Caco-2 (cell line): ENCODE measurements around the gene NENF. TPM values are rescaled to one million over a fixed set of nuclear protein-coding genes. Genes with fewer than 3 reads are reported as not detected.
A peak's percentile ranks its signal among the peaks of the same experiment; 100 is the strongest.

ENCODE experiments used
- BruUV-seq: library from RNA; stranded (reverse); fragments of 400-500 nt; replicated peaks from 2 replicates; lab custom pipeline; 2021; lab: Mats Ljungman, UMichigan
- CTCF ChIA-PET: fragments of 300-600 bp; sonication (Branson Sonifier 250); formaldehyde crosslinking; loops from one replicate; lab custom pipeline; 2022; ENCODE audit warnings: antibody characterized with exemption; lab: Charles Lee
- POLR2A ChIA-PET: fragments of 300-600 bp; sonication (Branson Sonifier 250); formaldehyde crosslinking; loops from one replicate; lab custom pipeline; 2022; ENCODE audit warnings: antibody characterized with exemption; lab: Charles Lee
- DNase-seq, 2 experiments: peaks; one replicate each; pipeline versions ENCODE4 v3.0.0 to v3.0.0-alpha.2; 2020 to 2022
- H3K27me3 ChIP-seq: replicated peaks from 2 replicates; pipeline ENCODE4 v1.6.0; 2011; ENCODE audit warnings: low read length; ENCODE audit not compliant: control insufficient read depth, insufficient read depth
- H3K36me3 ChIP-seq: 2 replicates; pipeline ENCODE4 v1.5.1; 2011; ENCODE audit warnings: low read length; ENCODE audit not compliant: control insufficient read depth, insufficient read depth
- H3K4me1 ChIP-seq: fragments of 250-450 bp; sonication (Bioruptor Pico); 2 replicates; pipeline ENCODE4 v1.5.1; 2020; ENCODE audit warnings: mild to moderate bottlenecking
- H3K4me3 ChIP-seq: 2 replicates; pipeline ENCODE4 v1.5.1; 2011; ENCODE audit warnings: low read depth, mild to moderate bottlenecking, control low read depth, low read length
- H3K9me3 ChIP-seq: fragments of 250-450 bp; sonication (Bioruptor Pico); 2 replicates; pipeline ENCODE4 v1.5.1; 2020; ENCODE audit warnings: mild to moderate bottlenecking, moderate library complexity
- H3K27ac Mint-ChIP-seq: one replicate; pipeline ENCODE4 v1.8.0; 2022; ENCODE audit warnings: mixed read lengths; ENCODE audit not compliant: unreplicated experiment
- H3K27me3 Mint-ChIP-seq: one replicate; pipeline ENCODE4 v1.8.0; 2022; ENCODE audit warnings: mixed read lengths; ENCODE audit not compliant: insufficient read depth, unreplicated experiment
- H3K36me3 Mint-ChIP-seq: one replicate; pipeline ENCODE4 v1.8.0; 2022; ENCODE audit warnings: mild to moderate bottlenecking, mixed read lengths; ENCODE audit not compliant: insufficient read depth, unreplicated experiment
- H3K4me1 Mint-ChIP-seq: one replicate; pipeline ENCODE4 v1.8.0; 2022; ENCODE audit warnings: low read depth, mixed read lengths; ENCODE audit not compliant: unreplicated experiment
- H3K4me3 Mint-ChIP-seq: one replicate; pipeline ENCODE4 v1.8.0; 2022; ENCODE audit warnings: mild to moderate bottlenecking, moderate library complexity, mixed read lengths; ENCODE audit not compliant: unreplicated experiment
- H3K9me3 Mint-ChIP-seq: one replicate; pipeline ENCODE4 v1.8.0; 2022; ENCODE audit warnings: mixed read lengths; ENCODE audit not compliant: unreplicated experiment
- intact Hi-C: fragments of 100-400 bp; cut with micrococcal nuclease; formaldehyde crosslinking; loops from one replicate; pipeline ENCODE4 v1.10.0; 2022; ENCODE audit not compliant: unreplicated experiment
- total RNA-seq: library from RNA; stranded (reverse); gene quantifications from 2 replicates; pipeline ENCODE4 v1.2.3, GENCODE V29; 2022
- TF ChIP-seq, protein P1 (sequence below), 2 experiments: fragments of 200-600 bp in 1 of 2; IDR thresholded peaks; 1 replicate in 1 of 2; 2 replicates in 1 of 2; pipeline versions ENCODE4 v1.5.1 to v1.8.0; 2011 to 2022; ENCODE audit warnings: antibody characterized with exemption in 1 of 2, control low read depth in 1 of 2, inconsistent platforms in 1 of 2, low read depth in 1 of 2, low read length in 1 of 2, mild to moderate bottlenecking in 1 of 2, moderate library complexity in 1 of 2; ENCODE audit not compliant: insufficient read depth in 1 of 2, severe bottlenecking in 1 of 2, unreplicated experiment in 1 of 2

The NENF gene
- total RNA-seq, 1 experiment from 2014 or later: 90.1 TPM

DNA sequence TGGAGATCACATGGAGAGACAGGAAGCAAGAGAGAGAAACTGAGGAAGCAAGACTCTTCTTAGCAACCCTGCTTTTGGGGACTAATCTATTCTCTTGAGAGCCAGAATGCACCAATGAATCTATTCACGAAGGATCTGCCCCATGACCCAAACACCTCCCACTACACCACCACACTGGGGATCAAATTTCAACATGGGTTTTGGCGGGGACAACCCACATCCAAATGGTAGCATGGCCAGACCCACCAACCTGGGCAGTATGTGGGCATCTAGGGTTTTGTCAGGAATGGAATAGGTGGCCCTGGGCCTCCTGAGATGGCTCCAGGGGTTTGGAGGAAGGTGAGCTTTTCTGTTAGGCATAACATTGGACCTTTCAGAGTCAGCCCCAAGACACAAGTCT lies 33.7 kb downstream of the NENF start:
- Mint-ChIP-seq H3K4me3 (peak overlapping the region; percentile 31), H3K36me3 (peaks cover 42% of the 10 kb centered on the region), H3K27ac (peak overlapping the region; percentile 77), H3K4me1 (peaks cover 49% of the 10 kb centered on the region), H3K27me3 (no peaks in the 10 kb centered on the region), H3K9me3 (no peaks in the 10 kb centered on the region)
- 0 out of 2 replicates have a peak, but pooled peaks cover 3% of the 10 kb centered on the region for H3K9me3 ChIP-seq
- H3K4me1 ChIP-seq: peaks cover 33% of the 10 kb centered on the region
- CTCF ChIA-PET: interaction anchor here (0.6 to 1.0 kb wide), 2 partner anchors 37 to 431 kb away, joined by 3 to 4 read pairs; partner anchors contain the start of gene INTS7
- no TSS peak for BruUV-seq
- no peak for DNase-seq
- POLR2A ChIA-PET: no interaction called here
- H3K36me3 ChIP-seq: no peaks in the 10 kb centered on the region
- H3K27me3 ChIP-seq: no peaks in the 10 kb centered on the region
- intact Hi-C loops: no loop called here
- TF ChIP-seq, protein P1, sequence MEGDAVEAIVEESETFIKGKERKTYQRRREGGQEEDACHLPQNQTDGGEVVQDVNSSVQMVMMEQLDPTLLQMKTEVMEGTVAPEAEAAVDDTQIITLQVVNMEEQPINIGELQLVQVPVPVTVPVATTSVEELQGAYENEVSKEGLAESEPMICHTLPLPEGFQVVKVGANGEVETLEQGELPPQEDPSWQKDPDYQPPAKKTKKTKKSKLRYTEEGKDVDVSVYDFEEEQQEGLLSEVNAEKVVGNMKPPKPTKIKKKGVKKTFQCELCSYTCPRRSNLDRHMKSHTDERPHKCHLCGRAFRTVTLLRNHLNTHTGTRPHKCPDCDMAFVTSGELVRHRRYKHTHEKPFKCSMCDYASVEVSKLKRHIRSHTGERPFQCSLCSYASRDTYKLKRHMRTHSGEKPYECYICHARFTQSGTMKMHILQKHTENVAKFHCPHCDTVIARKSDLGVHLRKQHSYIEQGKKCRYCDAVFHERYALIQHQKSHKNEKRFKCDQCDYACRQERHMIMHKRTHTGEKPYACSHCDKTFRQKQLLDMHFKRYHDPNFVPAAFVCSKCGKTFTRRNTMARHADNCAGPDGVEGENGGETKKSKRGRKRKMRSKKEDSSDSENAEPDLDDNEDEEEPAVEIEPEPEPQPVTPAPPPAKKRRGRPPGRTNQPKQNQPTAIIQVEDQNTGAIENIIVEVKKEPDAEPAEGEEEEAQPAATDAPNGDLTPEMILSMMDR (IDR thresholded peaks at IDR 0.05; ENCODE audit: insufficient read depth in 1 of 2, low read depth in 1 of 2, low read length in 1 of 2, severe bottlenecking in 1 of 2, unreplicated experiment in 1 of 2): no peak
- no peak overlapping the region for H3K4me3 ChIP-seq

DNA sequence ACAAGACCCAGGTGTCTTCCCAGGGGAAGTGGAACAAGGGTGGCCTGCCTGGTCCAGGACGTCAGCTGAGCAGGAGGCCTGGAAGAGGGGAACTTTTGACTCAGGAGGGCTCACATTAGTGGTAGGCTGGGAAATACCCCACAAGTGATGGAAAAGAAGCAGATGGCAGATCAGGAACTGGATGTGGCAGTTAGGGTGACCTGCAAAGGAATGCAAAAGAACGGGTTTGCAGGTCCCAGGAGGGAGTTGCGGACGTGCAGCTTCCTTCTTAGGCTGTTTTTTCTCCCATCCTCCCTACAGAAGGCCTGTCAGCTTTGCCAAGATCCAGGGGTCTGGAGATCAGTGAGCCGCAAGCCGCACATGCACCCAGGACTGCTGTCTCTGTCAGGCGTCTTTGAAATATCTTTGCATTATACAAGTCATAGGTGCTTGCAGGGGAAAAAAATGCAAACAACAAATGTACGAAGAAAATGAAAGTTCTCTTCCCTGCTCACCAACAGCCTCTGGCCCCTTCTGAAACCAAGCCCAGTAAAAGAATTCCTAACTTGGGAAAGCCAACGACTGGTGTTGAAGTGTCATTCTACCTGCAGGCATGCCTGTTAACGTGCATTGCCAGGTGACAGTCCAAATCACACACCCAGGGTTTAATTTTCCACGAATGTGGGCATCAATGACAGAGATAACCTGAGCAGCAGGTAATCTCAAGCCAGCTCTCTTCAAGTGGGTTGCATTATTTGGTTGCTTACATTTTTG lies 34.4 kb downstream of the NENF start:
- H3K9me3 Mint-ChIP-seq: no peaks in the 10 kb centered on the region
- ChIA-PET CTCF (no interaction called here), POLR2A (no interaction called here)
- TF ChIP-seq, protein P1 (IDR thresholded peaks at IDR 0.05; ENCODE audit: insufficient read depth in 1 of 2, low read depth in 1 of 2, low read length in 1 of 2, severe bottlenecking in 1 of 2, unreplicated experiment in 1 of 2): no peak
- peak overlapping the region; percentile 31 for H3K4me3 Mint-ChIP-seq
- H3K27me3 ChIP-seq: no peaks in the 10 kb centered on the region
- H3K36me3 Mint-ChIP-seq: peaks cover 42% of the 10 kb centered on the region
- no peaks in the 10 kb centered on the region for H3K27me3 Mint-ChIP-seq
- intact Hi-C loops: no loop called here
- H3K4me3 ChIP-seq: no peak overlapping the region
- H3K4me1 Mint-ChIP-seq: peaks cover 49% of the 10 kb centered on the region
- H3K27ac Mint-ChIP-seq: peak overlapping the region; percentile 77
- no peak for DNase-seq
- no TSS peak for BruUV-seq
- H3K36me3 ChIP-seq: no peaks in the 10 kb centered on the region
- peaks cover 33% of the 10 kb centered on the region for H3K4me1 ChIP-seq
- H3K9me3 ChIP-seq: 0 out of 2 replicates have a peak, but pooled peaks cover 3% of the 10 kb centered on the region

- Histone ChIP-seq H3K4me3 (no peak overlapping the region), H3K36me3 (no peaks in the 10 kb centered on the region), H3K4me1 (peaks cover 33% of the 10 kb centered on the region), H3K27me3 (no peaks in the 10 kb centered on the region), H3K9me3 (0 out of 2 replicates have a peak, but pooled peaks cover 3% of the 10 kb centered on the region)
- H3K27me3 Mint-ChIP-seq: no peaks in the 10 kb centered on the region
- intact Hi-C loops: no loop called here
- CTCF ChIA-PET: no interaction called here
- H3K4me1 Mint-ChIP-seq: peaks cover 47% of the 10 kb centered on the region
- DNase-seq: no peak
- H3K27ac Mint-ChIP-seq: peak overlapping the region; percentile 77
- H3K36me3 Mint-ChIP-seq: peaks cover 42% of the 10 kb centered on the region
- H3K9me3 Mint-ChIP-seq: no peaks in the 10 kb centered on the region
- BruUV-seq: no TSS peak
- TF ChIP-seq, protein P1 (IDR thresholded peaks at IDR 0.05; ENCODE audit: insufficient read depth in 1 of 2, low read depth in 1 of 2, low read length in 1 of 2, severe bottlenecking in 1 of 2, unreplicated experiment in 1 of 2): no peak
- no peak overlapping the region for H3K4me3 Mint-ChIP-seq
- POLR2A ChIA-PET: no interaction called here
These were observed 35.2 kb downstream of the NENF start for GRCh38 chr1:212467843-212468482.
